Endothelial cell (in vitro differentiated cells): ENCODE results near the gene GHR. TPM values are rescaled to one million over a fixed set of nuclear protein-coding genes. Genes with fewer than 3 reads are reported as not detected.

Experiments
- DNase-seq: peaks from one replicate; pipeline ENCODE4 v3.0.0; 2021; ENCODE audit warnings: low spot score
- H3K27ac Mint-ChIP-seq: one replicate; pipeline ENCODE4 v1.8.0; 2021; ENCODE audit warnings: mixed read lengths, inconsistent platforms; ENCODE audit not compliant: unreplicated experiment
- H3K27me3 Mint-ChIP-seq: one replicate; pipeline ENCODE4 v1.8.0; 2021; ENCODE audit warnings: mild to moderate bottlenecking, moderate library complexity, mixed read lengths, inconsistent platforms; ENCODE audit not compliant: unreplicated experiment
- H3K36me3 Mint-ChIP-seq: one replicate; pipeline ENCODE4 v1.8.0; 2021; ENCODE audit warnings: mild to moderate bottlenecking, low read depth, mixed read lengths, inconsistent platforms; ENCODE audit not compliant: unreplicated experiment
- H3K4me1 Mint-ChIP-seq: one replicate; pipeline ENCODE4 v1.8.0; 2021; ENCODE audit warnings: mild to moderate bottlenecking, mixed read lengths, inconsistent platforms; ENCODE audit not compliant: unreplicated experiment
- H3K4me3 Mint-ChIP-seq: one replicate; pipeline ENCODE4 v1.8.0; 2021; ENCODE audit warnings: mild to moderate bottlenecking, mixed read lengths, inconsistent platforms; ENCODE audit not compliant: unreplicated experiment
- H3K9me3 Mint-ChIP-seq: one replicate; pipeline ENCODE4 v1.8.0; 2021; ENCODE audit warnings: mixed read lengths, inconsistent platforms; ENCODE audit not compliant: unreplicated experiment
- CTCF ChIP-seq: fragments of 200-600 bp; sonication (generic); IDR thresholded peaks from one replicate; pipeline ENCODE4 v1.5.0; 2021; ENCODE audit warnings: antibody characterized with exemption; ENCODE audit not compliant: unreplicated experiment
- total RNA-seq: library from RNA; stranded (reverse); fragmentation: NEBNext Ultra II Directional; extraction: Animal tissue kit (Norgen Biotek cat#: 25700); gene quantifications from one replicate; pipeline ENCODE4 v1.2.1, GENCODE V29; 2021; ENCODE audit not compliant: unreplicated experiment

The GHR gene
- total RNA-seq, 1 donor from 2014 or later, result 0.67 TPM

GRCh38 chr5:42634575-42634974 is 211.3 kb downstream of the GHR start:
- H3K9me3 Mint-ChIP-seq, result no peaks in the 10 kb centered on the region
- no peak overlapping the region for H3K4me3 Mint-ChIP-seq
- no peaks in the 10 kb centered on the region for H3K27me3 Mint-ChIP-seq
- H3K27ac Mint-ChIP-seq, result no peak overlapping the region
- H3K36me3 Mint-ChIP-seq, result no peaks in the 10 kb centered on the region
- TF ChIP-seq CTCF, result no peak
- DNase-seq, result no peak
- no peaks in the 10 kb centered on the region for H3K4me1 Mint-ChIP-seq

GRCh38 chr5:42636425-42636824 is 213.2 kb downstream of the GHR start:
- Mint-ChIP-seq H3K27ac (no peak overlapping the region), H3K27me3 (no peaks in the 10 kb centered on the region), H3K4me1 (no peaks in the 10 kb centered on the region), H3K4me3 (no peak overlapping the region), H3K36me3 (no peaks in the 10 kb centered on the region), H3K9me3 (no peaks in the 10 kb centered on the region)
- peak; percentile 43 for TF ChIP-seq CTCF
- DNase-seq, result no peak

- no peak overlapping the region for H3K27ac Mint-ChIP-seq
- H3K9me3 Mint-ChIP-seq, result no peaks in the 10 kb centered on the region
- H3K27me3 Mint-ChIP-seq, result no peaks in the 10 kb centered on the region
- H3K36me3 Mint-ChIP-seq, result no peaks in the 10 kb centered on the region
- no peak for TF ChIP-seq CTCF
- H3K4me3 Mint-ChIP-seq, result no peak overlapping the region
- H3K4me1 Mint-ChIP-seq, result no peaks in the 10 kb centered on the region
- DNase-seq, result no peak
These were observed 213.7 kb downstream of the GHR start for GRCh38 chr5:42636946-42637345.

- no peaks in the 10 kb centered on the region for H3K4me1 Mint-ChIP-seq
- no peaks in the 10 kb centered on the region for H3K9me3 Mint-ChIP-seq
- H3K27me3 Mint-ChIP-seq, result no peaks in the 10 kb centered on the region
- no peak overlapping the region for H3K4me3 Mint-ChIP-seq
- no peak for DNase-seq
- H3K36me3 Mint-ChIP-seq, result no peaks in the 10 kb centered on the region
- TF ChIP-seq CTCF, result no peak
- no peak overlapping the region for H3K27ac Mint-ChIP-seq
These were observed 215.7 kb downstream of the GHR start for GRCh38 chr5:42638972-42639371.

GRCh38 chr5:42640835-42641234 is 217.6 kb downstream of the GHR start:
- Mint-ChIP-seq H3K4me3 (no peak overlapping the region), H3K27ac (no peak overlapping the region), H3K36me3 (no peaks in the 10 kb centered on the region), H3K4me1 (no peaks in the 10 kb centered on the region), H3K9me3 (no peaks in the 10 kb centered on the region), H3K27me3 (no peaks in the 10 kb centered on the region)
- no peak for TF ChIP-seq CTCF
- no peak for DNase-seq
